HUES48 (cell line): Measurements from ENCODE around the gene AMMECR1.

Experiments used
- H3K27ac ChIP-seq: one replicate; pipeline ENCODE4 v1.7.0; 2013; ENCODE audit warnings: low read depth, low read length, inconsistent platforms
- H3K27me3 ChIP-seq: 2 replicates; pipeline ENCODE4 v1.6.1; 2013; ENCODE audit warnings: mild to moderate bottlenecking, low read length; ENCODE audit not compliant: control insufficient read depth, insufficient read depth
- H3K36me3 ChIP-seq: 2 replicates; pipeline ENCODE4 v1.6.1; 2013; ENCODE audit warnings: low read length; ENCODE audit not compliant: control insufficient read depth, insufficient read depth
- H3K4me1 ChIP-seq: 2 replicates; pipeline ENCODE4 v1.6.1; 2013; ENCODE audit warnings: mild to moderate bottlenecking, low read length; ENCODE audit not compliant: control insufficient read depth, insufficient read depth
- H3K4me3 ChIP-seq: 2 replicates; pipeline ENCODE4 v1.5.1; 2013; ENCODE audit warnings: mild to moderate bottlenecking, low read depth, low read length
- H3K9ac ChIP-seq: 2 replicates; pipeline ENCODE4 v1.6.1; 2013; ENCODE audit warnings: mild to moderate bottlenecking, low read depth, low read length, moderate library complexity
- H3K9me3 ChIP-seq: 2 replicates; pipeline ENCODE4 v1.6.1; 2013; ENCODE audit warnings: low read length; ENCODE audit not compliant: control insufficient read depth, insufficient read depth

The AMMECR1 gene

DNA sequence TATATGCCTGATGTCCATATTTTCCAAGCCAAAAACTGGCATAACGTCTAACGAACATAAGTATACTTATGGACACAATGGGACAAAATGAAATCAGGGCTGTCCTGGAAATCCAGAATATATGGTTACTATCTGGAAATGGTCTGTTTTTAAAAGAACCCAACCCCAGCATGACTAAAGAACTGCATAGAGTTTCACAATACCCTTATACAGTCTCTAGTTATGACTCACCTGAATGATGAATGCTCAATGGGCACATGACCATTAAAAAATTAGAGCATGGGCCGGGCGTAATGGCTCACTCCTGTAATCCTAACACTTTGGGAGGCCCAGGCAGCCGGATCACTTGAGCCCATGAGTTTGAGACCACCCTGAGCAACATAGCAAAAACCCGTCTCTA lies 31.8 kb downstream of the AMMECR1 start:
- Histone ChIP-seq H3K9me3 (no peaks in the 10 kb centered on the region), H3K36me3 (no peaks in the 10 kb centered on the region), H3K4me3 (no peak overlapping the region), H3K4me1 (0 out of 2 replicates have a peak, but pooled peaks cover 2% of the 10 kb centered on the region), H3K27ac (no peak overlapping the region), H3K9ac (no peak overlapping the region), H3K27me3 (no peaks in the 10 kb centered on the region)

DNA sequence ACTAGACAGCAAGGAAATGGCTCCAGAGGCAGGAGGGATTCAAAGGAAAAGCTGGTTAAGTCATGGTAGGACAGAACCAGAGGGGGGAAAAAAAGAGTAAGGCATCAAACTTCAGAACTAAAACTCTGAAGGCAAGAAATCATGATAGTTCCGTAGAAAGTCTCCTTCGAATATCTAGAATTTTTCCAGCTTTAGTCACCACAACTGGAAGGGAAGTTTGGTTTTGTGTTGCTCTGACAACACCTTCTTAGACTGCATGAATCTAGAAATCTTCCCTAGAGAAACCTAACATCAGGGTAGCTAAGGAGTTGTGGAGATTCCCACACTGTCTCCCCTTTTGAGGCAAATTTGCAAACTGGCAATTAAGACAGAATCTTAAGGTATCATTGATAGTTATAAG lies 33.7 kb downstream of the AMMECR1 start:
- Histone ChIP-seq H3K4me1 (0 out of 2 replicates have a peak, but pooled peaks cover 2% of the 10 kb centered on the region), H3K4me3 (no peak overlapping the region), H3K36me3 (no peaks in the 10 kb centered on the region), H3K27ac (no peak overlapping the region), H3K27me3 (no peaks in the 10 kb centered on the region), H3K9me3 (no peaks in the 10 kb centered on the region), H3K9ac (no peak overlapping the region)

DNA sequence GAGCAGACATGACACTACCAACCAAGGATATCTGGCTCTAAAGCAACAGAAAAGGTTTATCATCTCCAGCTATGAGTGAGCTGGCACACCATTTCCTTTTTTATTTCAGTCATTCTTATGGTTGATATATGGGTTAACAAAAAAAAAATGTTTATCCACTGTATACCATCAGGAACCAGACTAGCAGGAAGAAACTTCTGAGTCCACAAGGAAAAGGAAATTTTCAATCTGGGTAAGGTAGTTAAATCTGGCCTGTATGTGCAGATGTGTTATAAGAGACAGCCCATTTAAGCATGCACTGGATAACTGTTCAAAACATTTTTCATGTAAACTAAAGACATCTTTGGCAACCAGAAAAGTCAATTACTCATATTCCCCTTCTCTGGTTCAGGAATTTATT lies 35.0 kb downstream of the AMMECR1 start:
- H3K9ac ChIP-seq, result no peak overlapping the region
- H3K27me3 ChIP-seq, result no peaks in the 10 kb centered on the region
- no peak overlapping the region for H3K4me3 ChIP-seq
- no peaks in the 10 kb centered on the region for H3K9me3 ChIP-seq
- H3K36me3 ChIP-seq, result no peaks in the 10 kb centered on the region
- no peak overlapping the region for H3K27ac ChIP-seq
- H3K4me1 ChIP-seq, result peaks cover 9% of the 10 kb centered on the region

DNA sequence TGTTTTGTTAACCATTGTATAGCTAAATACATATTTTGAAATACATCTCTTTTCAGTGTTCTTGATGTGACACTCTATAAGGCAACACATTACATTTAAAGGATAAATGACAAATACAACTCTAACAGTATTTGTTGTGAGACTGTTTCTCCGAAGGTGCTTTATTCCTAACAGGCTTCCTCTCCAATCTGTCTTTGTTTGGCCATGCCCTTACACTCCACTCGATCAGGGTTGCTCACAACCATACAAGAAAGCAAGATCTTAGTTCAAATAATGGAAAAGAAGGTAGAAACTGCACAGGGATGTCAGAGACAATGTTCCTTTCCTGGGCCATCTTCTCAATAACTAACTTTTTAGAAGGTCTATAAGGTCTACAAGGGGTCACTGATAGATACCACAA lies 36.5 kb downstream of the AMMECR1 start:
- Histone ChIP-seq H3K27me3 (no peaks in the 10 kb centered on the region), H3K36me3 (no peaks in the 10 kb centered on the region), H3K4me1 (peaks cover 9% of the 10 kb centered on the region), H3K9me3 (no peaks in the 10 kb centered on the region), H3K9ac (no peak overlapping the region), H3K4me3 (no peak overlapping the region), H3K27ac (no peak overlapping the region)

DNA sequence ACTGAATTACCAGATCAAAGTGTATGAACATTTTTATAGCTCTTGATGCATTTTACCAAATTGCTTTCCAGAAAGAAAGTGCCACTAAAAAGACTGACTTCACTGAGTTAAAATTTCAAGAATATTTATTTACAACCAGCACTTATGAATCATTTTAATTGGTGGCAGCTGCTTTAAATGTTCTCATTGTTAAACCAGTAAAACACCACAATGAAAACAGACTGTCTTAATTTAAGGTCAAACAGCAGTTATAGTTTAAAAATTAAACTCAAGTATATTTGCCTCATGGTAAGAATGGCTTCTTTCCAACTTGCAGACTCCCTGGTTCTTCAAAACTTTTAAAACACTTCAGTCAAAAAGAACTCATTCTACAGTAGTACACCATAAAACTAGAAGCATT lies 36.9 kb downstream of the AMMECR1 start:
- Histone ChIP-seq H3K9me3 (no peaks in the 10 kb centered on the region), H3K4me3 (no peak overlapping the region), H3K27ac (no peak overlapping the region), H3K36me3 (no peaks in the 10 kb centered on the region), H3K4me1 (peaks cover 9% of the 10 kb centered on the region), H3K27me3 (no peaks in the 10 kb centered on the region), H3K9ac (no peak overlapping the region)

DNA sequence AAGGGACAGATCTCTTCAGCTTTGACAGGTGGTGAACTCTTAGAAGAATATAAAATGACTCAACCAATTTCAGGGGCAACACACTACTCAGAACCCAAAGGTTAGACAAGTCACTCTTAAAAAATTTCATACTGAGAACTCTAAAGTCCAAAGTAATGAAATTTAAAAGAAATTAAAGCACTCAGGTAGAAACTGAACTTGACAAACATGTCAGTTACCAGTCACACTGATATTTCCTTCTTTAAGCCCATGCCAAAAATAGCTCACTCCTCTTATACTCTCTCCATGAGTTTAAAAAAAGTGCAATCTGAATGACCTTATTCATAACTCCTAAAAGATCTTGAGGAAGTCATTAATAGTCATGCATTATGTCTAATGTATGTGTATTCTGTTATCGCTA lies 40.3 kb downstream of the AMMECR1 start:
- Histone ChIP-seq H3K4me3 (no peak overlapping the region), H3K9me3 (no peaks in the 10 kb centered on the region), H3K9ac (no peak overlapping the region), H3K36me3 (no peaks in the 10 kb centered on the region), H3K4me1 (peaks cover 7% of the 10 kb centered on the region), H3K27ac (no peak overlapping the region), H3K27me3 (no peaks in the 10 kb centered on the region)

- Histone ChIP-seq H3K4me3 (no peak overlapping the region), H3K27ac (no peak overlapping the region), H3K4me1 (peaks cover 7% of the 10 kb centered on the region), H3K27me3 (no peaks in the 10 kb centered on the region), H3K9me3 (no peaks in the 10 kb centered on the region), H3K9ac (no peak overlapping the region), H3K36me3 (no peaks in the 10 kb centered on the region)
These were observed 41.1 kb downstream of the AMMECR1 start for GRCh38 chrX:110276778-110277177.

- no peaks in the 10 kb centered on the region for H3K36me3 ChIP-seq
- no peak overlapping the region for H3K4me3 ChIP-seq
- H3K9me3 ChIP-seq, result no peaks in the 10 kb centered on the region
- no peak overlapping the region for H3K27ac ChIP-seq
- no peaks in the 10 kb centered on the region for H3K27me3 ChIP-seq
- peaks cover 19% of the 10 kb centered on the region; the same call in 1 of the 2 replicates for H3K4me1 ChIP-seq
- no peak overlapping the region for H3K9ac ChIP-seq
These were observed 49.0 kb downstream of the AMMECR1 start for GRCh38 chrX:110268886-110269285.

DNA sequence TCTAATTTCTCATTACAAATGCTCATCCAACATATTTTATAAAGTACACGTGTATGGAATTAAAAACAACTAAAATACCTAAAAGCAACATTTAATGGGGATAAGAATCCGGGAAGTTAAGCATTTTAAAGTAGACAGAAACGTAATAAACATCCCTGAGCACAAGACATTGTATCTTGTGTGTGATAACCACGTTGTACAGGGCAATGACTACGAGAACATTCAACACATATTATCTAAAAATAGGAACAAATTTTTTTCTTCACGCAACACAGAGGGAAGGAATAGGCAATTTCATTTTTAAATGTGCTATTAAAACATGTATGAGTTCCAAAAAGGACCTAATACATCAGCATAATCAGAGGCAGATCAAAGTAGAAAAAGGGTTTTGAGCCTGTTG lies 49.5 kb downstream of the AMMECR1 start:
- Histone ChIP-seq H3K36me3 (no peaks in the 10 kb centered on the region), H3K27me3 (no peaks in the 10 kb centered on the region), H3K9me3 (no peaks in the 10 kb centered on the region), H3K4me1 (peaks cover 19% of the 10 kb centered on the region; the same call in 1 of the 2 replicates), H3K27ac (no peak overlapping the region), H3K9ac (no peak overlapping the region), H3K4me3 (no peak overlapping the region)

DNA sequence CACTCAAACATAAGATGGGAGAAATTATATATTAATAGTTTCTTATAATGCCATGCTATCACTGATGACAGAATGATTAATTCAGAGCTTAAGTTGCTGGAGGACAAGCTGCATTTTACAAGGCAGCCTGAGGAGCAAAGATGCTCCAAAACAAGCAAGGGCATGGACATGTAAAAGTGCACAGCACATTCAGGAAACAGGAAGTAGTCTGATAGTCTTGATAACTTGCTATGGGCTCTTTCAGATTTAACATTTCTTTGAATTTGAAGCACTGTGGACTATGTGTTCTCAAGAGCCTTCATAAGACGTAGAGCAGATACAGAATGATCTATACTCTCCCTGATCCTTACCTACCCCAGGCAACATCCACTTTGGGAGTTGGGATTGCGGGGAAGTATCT lies 50.0 kb downstream of the AMMECR1 start:
- Histone ChIP-seq H3K27me3 (no peaks in the 10 kb centered on the region), H3K9ac (no peak overlapping the region), H3K4me3 (no peak overlapping the region), H3K4me1 (peaks cover 19% of the 10 kb centered on the region; the same call in 1 of the 2 replicates), H3K9me3 (no peaks in the 10 kb centered on the region), H3K36me3 (0 out of 2 replicates have a peak, but pooled peaks cover under 1% of the 10 kb centered on the region), H3K27ac (no peak overlapping the region)

GRCh38 chrX:110265661-110266060 lies 52.2 kb downstream of the AMMECR1 start:
- Histone ChIP-seq H3K4me3 (no peak overlapping the region), H3K36me3 (0 out of 2 replicates have a peak, but pooled peaks cover 8% of the 10 kb centered on the region), H3K4me1 (peaks cover 10% of the 10 kb centered on the region; the same call in 1 of the 2 replicates), H3K9me3 (no peaks in the 10 kb centered on the region), H3K27ac (no peak overlapping the region), H3K27me3 (no peaks in the 10 kb centered on the region), H3K9ac (no peak overlapping the region)

- Histone ChIP-seq H3K4me1 (peaks cover 35% of the 10 kb centered on the region), H3K9me3 (no peaks in the 10 kb centered on the region), H3K4me3 (no peak overlapping the region), H3K27me3 (no peaks in the 10 kb centered on the region), H3K36me3 (0 out of 2 replicates have a peak, but pooled peaks cover 8% of the 10 kb centered on the region), H3K9ac (no peak overlapping the region), H3K27ac (no peak overlapping the region)
These were observed 58.8 kb downstream of the AMMECR1 start for GRCh38 chrX:110259117-110259516.
